Neural cell (in vitro differentiated cells): Measurements from ENCODE around the gene MRPS21.

Source experiments
- EP300 ChIP-seq: fragments of 450-650 bp; conservative IDR thresholded peaks from 2 replicates; pipeline ENCODE4 v1.6.1; 2014; ENCODE audit warnings: antibody characterized with exemption, mild to moderate bottlenecking, moderate library complexity; ENCODE audit not compliant: poor library complexity, severe bottlenecking
- EZH2 ChIP-seq: fragments of 200-600, 300-800 bp; shearing (Covaris generic), sonication (generic); IDR thresholded peaks from 2 replicates; pipeline ENCODE4 v1.6.1; 2014; ENCODE audit warnings: antibody characterized with exemption, low read length, borderline replicate concordance, mild to moderate bottlenecking; ENCODE audit not compliant: insufficient read depth, poor library complexity, severe bottlenecking
- MXI1 ChIP-seq: fragments of 450-650 bp; conservative IDR thresholded peaks from 2 replicates; pipeline ENCODE4 v1.6.1; 2014; ENCODE audit warnings: antibody characterized with exemption, mild to moderate bottlenecking; ENCODE audit not compliant: poor library complexity, severe bottlenecking
- POLR2AphosphoS5 ChIP-seq: IDR thresholded peaks from 2 replicates; pipeline ENCODE4 v1.6.1; 2012
- RAD21 ChIP-seq: fragments of 450-650 bp; conservative IDR thresholded peaks from 2 replicates; pipeline ENCODE4 v1.6.1; 2014; ENCODE audit warnings: antibody characterized with exemption, mild to moderate bottlenecking, moderate library complexity
- SMC3 ChIP-seq: fragments of 450-650 bp; conservative IDR thresholded peaks from 2 replicates; pipeline ENCODE4 v1.6.1; 2014; ENCODE audit warnings: antibody characterized with exemption, mild to moderate bottlenecking, moderate library complexity; ENCODE audit not compliant: poor library complexity
- TAF1 ChIP-seq: IDR thresholded peaks from 2 replicates; pipeline ENCODE4 v1.6.1; 2012; ENCODE audit warnings: low read depth
- TF ChIP-seq, protein P1 (sequence below): fragments of 450-650 bp; IDR thresholded peaks from 2 replicates; pipeline ENCODE4 v1.5.1; 2014; ENCODE audit warnings: antibody characterized with exemption, mild to moderate bottlenecking, moderate library complexity; ENCODE audit not compliant: poor library complexity, severe bottlenecking
- TF ChIP-seq, protein P2 (sequence below): IDR thresholded peaks from 2 replicates; pipeline ENCODE4 v1.6.1; 2012; ENCODE audit warnings: borderline replicate concordance

DNA sequence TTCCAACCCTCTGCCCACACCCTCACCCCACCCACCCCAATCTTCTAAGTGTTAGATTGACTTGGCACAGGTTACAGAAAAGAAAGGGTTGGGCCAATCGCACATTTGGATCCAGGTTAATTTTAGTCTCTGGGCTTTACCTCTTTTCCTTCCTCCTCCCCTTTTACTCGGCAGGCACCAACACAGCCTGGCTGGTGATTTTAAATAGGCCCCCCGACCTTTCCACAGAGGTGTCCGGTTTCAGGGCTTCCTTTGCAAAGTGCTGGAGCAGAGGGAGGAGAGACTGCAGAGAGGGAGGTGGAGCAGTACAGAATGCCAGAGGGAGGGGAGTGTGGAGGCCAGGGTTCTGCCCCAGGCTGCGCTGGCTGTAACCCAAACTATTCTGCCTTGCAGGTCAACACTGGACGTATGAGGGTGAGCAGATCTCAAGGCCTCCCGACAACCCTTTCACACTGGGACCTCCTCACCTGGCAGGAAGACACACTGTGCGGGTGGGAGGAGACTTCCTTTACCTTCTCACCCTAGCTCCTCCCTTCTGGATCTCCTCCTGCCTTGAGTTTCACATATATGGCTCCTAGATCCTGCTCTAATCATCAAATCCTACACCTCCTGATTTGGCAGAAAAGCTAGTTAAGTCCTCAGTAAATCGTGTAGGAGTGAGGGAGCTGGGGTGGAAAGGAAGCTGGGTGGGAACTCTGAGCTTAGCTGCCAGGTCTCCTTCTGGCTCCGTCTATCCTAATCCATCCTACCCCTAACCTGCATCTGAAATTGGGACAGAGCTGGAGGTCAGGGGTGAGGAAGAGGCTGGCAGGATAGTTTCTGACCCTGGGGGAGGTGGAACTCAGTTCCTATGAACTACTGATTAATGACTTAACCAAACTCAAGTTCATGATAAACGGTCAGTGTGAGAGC, 33.6 kb upstream of the MRPS21 start:
- no peak for TF ChIP-seq POLR2AphosphoS5
- TF ChIP-seq, protein P1, sequence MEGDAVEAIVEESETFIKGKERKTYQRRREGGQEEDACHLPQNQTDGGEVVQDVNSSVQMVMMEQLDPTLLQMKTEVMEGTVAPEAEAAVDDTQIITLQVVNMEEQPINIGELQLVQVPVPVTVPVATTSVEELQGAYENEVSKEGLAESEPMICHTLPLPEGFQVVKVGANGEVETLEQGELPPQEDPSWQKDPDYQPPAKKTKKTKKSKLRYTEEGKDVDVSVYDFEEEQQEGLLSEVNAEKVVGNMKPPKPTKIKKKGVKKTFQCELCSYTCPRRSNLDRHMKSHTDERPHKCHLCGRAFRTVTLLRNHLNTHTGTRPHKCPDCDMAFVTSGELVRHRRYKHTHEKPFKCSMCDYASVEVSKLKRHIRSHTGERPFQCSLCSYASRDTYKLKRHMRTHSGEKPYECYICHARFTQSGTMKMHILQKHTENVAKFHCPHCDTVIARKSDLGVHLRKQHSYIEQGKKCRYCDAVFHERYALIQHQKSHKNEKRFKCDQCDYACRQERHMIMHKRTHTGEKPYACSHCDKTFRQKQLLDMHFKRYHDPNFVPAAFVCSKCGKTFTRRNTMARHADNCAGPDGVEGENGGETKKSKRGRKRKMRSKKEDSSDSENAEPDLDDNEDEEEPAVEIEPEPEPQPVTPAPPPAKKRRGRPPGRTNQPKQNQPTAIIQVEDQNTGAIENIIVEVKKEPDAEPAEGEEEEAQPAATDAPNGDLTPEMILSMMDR = no peak
- TF ChIP-seq EZH2 = no peak
- TF ChIP-seq, protein P2, sequence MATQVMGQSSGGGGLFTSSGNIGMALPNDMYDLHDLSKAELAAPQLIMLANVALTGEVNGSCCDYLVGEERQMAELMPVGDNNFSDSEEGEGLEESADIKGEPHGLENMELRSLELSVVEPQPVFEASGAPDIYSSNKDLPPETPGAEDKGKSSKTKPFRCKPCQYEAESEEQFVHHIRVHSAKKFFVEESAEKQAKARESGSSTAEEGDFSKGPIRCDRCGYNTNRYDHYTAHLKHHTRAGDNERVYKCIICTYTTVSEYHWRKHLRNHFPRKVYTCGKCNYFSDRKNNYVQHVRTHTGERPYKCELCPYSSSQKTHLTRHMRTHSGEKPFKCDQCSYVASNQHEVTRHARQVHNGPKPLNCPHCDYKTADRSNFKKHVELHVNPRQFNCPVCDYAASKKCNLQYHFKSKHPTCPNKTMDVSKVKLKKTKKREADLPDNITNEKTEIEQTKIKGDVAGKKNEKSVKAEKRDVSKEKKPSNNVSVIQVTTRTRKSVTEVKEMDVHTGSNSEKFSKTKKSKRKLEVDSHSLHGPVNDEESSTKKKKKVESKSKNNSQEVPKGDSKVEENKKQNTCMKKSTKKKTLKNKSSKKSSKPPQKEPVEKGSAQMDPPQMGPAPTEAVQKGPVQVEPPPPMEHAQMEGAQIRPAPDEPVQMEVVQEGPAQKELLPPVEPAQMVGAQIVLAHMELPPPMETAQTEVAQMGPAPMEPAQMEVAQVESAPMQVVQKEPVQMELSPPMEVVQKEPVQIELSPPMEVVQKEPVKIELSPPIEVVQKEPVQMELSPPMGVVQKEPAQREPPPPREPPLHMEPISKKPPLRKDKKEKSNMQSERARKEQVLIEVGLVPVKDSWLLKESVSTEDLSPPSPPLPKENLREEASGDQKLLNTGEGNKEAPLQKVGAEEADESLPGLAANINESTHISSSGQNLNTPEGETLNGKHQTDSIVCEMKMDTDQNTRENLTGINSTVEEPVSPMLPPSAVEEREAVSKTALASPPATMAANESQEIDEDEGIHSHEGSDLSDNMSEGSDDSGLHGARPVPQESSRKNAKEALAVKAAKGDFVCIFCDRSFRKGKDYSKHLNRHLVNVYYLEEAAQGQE = no peak
- TF ChIP-seq TAF1 = no peak
- TF ChIP-seq EP300 = no peak
- TF ChIP-seq SMC3 = no peak
- TF ChIP-seq RAD21 = no peak
- no peak for TF ChIP-seq MXI1
